Fibroblast of lung (primary cell): ENCODE results near the gene PTPN2. TPM values are rescaled to one million over a fixed set of nuclear protein-coding genes. Genes with fewer than 3 reads are reported as not detected.
A peak's percentile ranks its signal among the peaks of the same experiment; 100 is the strongest.

Experiments used
- DNase-seq, 2 donors: peaks; one replicate each; pipeline versions ENCODE4 v3.0.0 to v3.0.0-alpha.2; 2010; ENCODE audit warnings: low read depth in 2 of 2
- H2AFZ ChIP-seq: 2 replicates; pipeline ENCODE4 v1.5.1; 2012; ENCODE audit warnings: low read length, control low read depth, inconsistent platforms
- H3K27ac ChIP-seq: 2 replicates; pipeline ENCODE4 v1.5.1; 2011; ENCODE audit warnings: low read length, control low read depth; ENCODE audit not compliant: insufficient read depth
- H3K27me3 ChIP-seq: 2 replicates; pipeline ENCODE4 v1.5.1; 2011; ENCODE audit warnings: mild to moderate bottlenecking, low read length; ENCODE audit not compliant: control insufficient read depth, insufficient read depth
- H3K36me3 ChIP-seq: 2 replicates; pipeline ENCODE4 v1.5.1; 2011; ENCODE audit warnings: low read length; ENCODE audit not compliant: control insufficient read depth, insufficient read depth
- H3K4me1 ChIP-seq: 2 replicates; pipeline ENCODE4 v1.5.1; 2011; ENCODE audit warnings: low read length; ENCODE audit not compliant: control insufficient read depth, insufficient read depth; ENCODE audit errors: extremely low read depth
- H3K4me2 ChIP-seq: 2 replicates; pipeline ENCODE4 v1.5.1; 2011; ENCODE audit warnings: low read length, control low read depth; ENCODE audit not compliant: insufficient read depth; ENCODE audit errors: extremely low read depth
- H3K4me3 ChIP-seq, 4 experiments: fragments of 200-600 bp in 1 of 4; sonication (generic) in 1 of 4; replicated peaks in 1 of 4; 2 replicates each; pipeline ENCODE4 v1.5.1; 2011 to 2016; ENCODE audit warnings: low read length in 4 of 4, low read depth in 3 of 4, mild to moderate bottlenecking in 3 of 4, control low read depth in 2 of 4, inconsistent platforms in 1 of 4, mixed read lengths in 1 of 4; ENCODE audit not compliant: insufficient read depth in 1 of 4; ENCODE audit errors: control extremely low read depth in 1 of 4
- H3K79me2 ChIP-seq: 2 replicates; pipeline ENCODE4 v1.5.1; 2012; ENCODE audit warnings: mild to moderate bottlenecking, low read length, inconsistent platforms; ENCODE audit not compliant: control insufficient read depth, insufficient read depth
- H3K9ac ChIP-seq: 2 replicates; pipeline ENCODE4 v1.5.1; 2011; ENCODE audit warnings: mild to moderate bottlenecking, low read length, control low read depth; ENCODE audit not compliant: insufficient read depth
- H3K9me3 ChIP-seq: 2 replicates; pipeline ENCODE4 v1.5.1; 2012; ENCODE audit warnings: low read depth, low read length; ENCODE audit not compliant: control insufficient read depth, insufficient read depth
- H4K20me1 ChIP-seq: 2 replicates; pipeline ENCODE4 v1.5.1; 2011; ENCODE audit warnings: low read length; ENCODE audit not compliant: control insufficient read depth, insufficient read depth; ENCODE audit errors: extremely low read depth
- EZH2 ChIP-seq: IDR thresholded peaks from 2 replicates; pipeline ENCODE4 v1.5.1; 2012; ENCODE audit warnings: low read length, control low read depth, mild to moderate bottlenecking; ENCODE audit errors: missing control alignments
- polyA plus RNA-seq, 2 donors: library from polyadenylated mRNA; depleted of rRNA in 1 of 2; stranded (reverse) in 1 of 2; unstranded in 1 of 2; fragments of >200 nt; gene quantifications; 2 replicates each; pipeline ENCODE4 v1.2.1, GENCODE V29; 2011 to 2012; ENCODE audit warnings: missing spikeins in 1 of 2
- total RNA-seq: library from RNA; depleted of rRNA; stranded (reverse); fragments of >200 nt; gene quantifications from 2 replicates; pipeline ENCODE4 v1.2.1, GENCODE V29; 2014
- TF ChIP-seq, protein P1 (sequence below), 2 donors: IDR thresholded peaks in 1 of 2; conservative IDR thresholded peaks in 1 of 2; 1 replicate in 1 of 2; 2 replicates in 1 of 2; pipeline ENCODE4 v1.5.1; 2011 to 2012; ENCODE audit warnings: low read length in 2 of 2, control low read depth in 1 of 2, inconsistent platforms in 1 of 2, low read depth in 1 of 2, mild to moderate bottlenecking in 1 of 2

The PTPN2 gene
- total and polyA plus RNA-seq, 2 donors (not counting 1 experiment from before 2014, with no cell fraction given) = 23.6 to 23.7 TPM

DNA sequence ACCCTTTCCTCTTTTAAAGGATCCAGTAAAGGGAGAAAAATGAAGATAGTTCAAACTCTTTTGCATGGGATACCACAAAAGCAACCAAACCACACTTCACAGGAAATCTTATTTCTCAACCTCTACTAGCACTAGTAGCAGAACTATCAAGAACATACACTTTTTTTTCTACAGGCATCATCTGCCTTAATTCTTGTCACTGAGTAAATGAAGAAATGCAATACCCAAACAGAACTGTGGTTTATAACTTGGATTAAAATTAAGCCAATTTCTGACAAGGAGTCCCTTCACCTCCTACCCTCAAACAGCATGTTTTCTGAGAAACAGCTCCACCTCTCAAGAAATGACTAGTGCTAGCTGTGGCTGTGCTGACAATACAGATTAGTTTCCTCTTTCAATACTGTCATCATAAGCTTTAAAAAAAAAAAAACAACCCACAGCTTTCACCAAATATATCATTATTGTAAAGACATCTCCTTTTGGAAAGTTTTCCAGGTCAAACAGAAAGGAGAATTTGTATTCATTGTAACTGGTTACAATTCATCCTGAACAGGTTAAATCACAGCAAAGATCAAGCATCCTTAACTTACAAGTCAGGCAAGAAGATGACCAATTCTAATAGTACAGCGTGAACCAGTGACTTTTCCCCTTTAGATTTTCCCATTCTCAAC, 44.4 kb downstream of the PTPN2 start:
- H3K4me2 ChIP-seq = no peak overlapping the region
- peaks cover 10% of the 10 kb centered on the region for H3K4me1 ChIP-seq
- no peak for TF ChIP-seq EZH2
- TF ChIP-seq, protein P1, sequence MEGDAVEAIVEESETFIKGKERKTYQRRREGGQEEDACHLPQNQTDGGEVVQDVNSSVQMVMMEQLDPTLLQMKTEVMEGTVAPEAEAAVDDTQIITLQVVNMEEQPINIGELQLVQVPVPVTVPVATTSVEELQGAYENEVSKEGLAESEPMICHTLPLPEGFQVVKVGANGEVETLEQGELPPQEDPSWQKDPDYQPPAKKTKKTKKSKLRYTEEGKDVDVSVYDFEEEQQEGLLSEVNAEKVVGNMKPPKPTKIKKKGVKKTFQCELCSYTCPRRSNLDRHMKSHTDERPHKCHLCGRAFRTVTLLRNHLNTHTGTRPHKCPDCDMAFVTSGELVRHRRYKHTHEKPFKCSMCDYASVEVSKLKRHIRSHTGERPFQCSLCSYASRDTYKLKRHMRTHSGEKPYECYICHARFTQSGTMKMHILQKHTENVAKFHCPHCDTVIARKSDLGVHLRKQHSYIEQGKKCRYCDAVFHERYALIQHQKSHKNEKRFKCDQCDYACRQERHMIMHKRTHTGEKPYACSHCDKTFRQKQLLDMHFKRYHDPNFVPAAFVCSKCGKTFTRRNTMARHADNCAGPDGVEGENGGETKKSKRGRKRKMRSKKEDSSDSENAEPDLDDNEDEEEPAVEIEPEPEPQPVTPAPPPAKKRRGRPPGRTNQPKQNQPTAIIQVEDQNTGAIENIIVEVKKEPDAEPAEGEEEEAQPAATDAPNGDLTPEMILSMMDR (conservative IDR thresholded peaks at IDR 0.05 in 1 of 2, IDR thresholded peaks at IDR 0.05 in 1 of 2; ENCODE audit: low read depth in 1 of 2, low read length in 2 of 2) = no peak
- H4K20me1 ChIP-seq = no peaks in the 10 kb centered on the region
- H3K4me3 ChIP-seq = no peak overlapping the region
- no peak overlapping the region for H3K9ac ChIP-seq
- DNase-seq = peak in 1 of 2 donors; percentile 34
- no peaks in the 10 kb centered on the region for H3K9me3 ChIP-seq
- no peak overlapping the region for H2AFZ ChIP-seq
- H3K27me3 ChIP-seq = no peaks in the 10 kb centered on the region
- peaks cover 3% of the 10 kb centered on the region for H3K79me2 ChIP-seq
- H3K27ac ChIP-seq = peak overlapping the region; percentile 49
- H3K36me3 ChIP-seq = no peaks in the 10 kb centered on the region

DNA sequence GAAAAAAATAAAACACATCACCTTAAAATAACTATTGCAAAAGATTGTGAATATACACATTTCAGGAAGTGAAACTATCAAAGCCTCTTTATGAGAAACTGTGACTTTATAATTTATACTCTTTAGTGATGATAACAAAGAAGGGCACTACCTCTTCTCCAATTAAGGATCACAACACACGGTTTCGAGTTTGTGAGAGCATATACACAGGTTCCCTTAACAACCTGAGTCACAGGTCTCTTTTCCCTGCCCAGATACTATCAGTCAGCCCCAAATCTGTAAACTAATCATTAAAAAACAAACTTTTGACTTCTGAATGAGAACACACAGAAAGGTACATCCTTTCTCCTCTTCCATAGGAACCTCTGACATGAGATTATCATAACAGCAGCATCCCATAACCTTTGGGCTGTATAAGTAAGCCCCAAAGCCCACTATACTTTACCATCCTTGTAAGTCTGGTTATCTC, 44.9 kb downstream of the PTPN2 start:
- peak overlapping the region; percentile 49 for H3K27ac ChIP-seq
- no peak overlapping the region for H3K4me2 ChIP-seq
- H4K20me1 ChIP-seq = no peaks in the 10 kb centered on the region
- no peaks in the 10 kb centered on the region for H3K9me3 ChIP-seq
- peaks cover 3% of the 10 kb centered on the region for H3K79me2 ChIP-seq
- DNase-seq = no peak
- peaks cover 10% of the 10 kb centered on the region for H3K4me1 ChIP-seq
- no peaks in the 10 kb centered on the region for H3K36me3 ChIP-seq
- TF ChIP-seq, protein P1 (conservative IDR thresholded peaks at IDR 0.05 in 1 of 2, IDR thresholded peaks at IDR 0.05 in 1 of 2; ENCODE audit: low read depth in 1 of 2, low read length in 2 of 2) = no peak
- no peak for TF ChIP-seq EZH2
- no peak overlapping the region for H2AFZ ChIP-seq
- H3K4me3 ChIP-seq = no peak overlapping the region
- H3K9ac ChIP-seq = no peak overlapping the region
- no peaks in the 10 kb centered on the region for H3K27me3 ChIP-seq

DNA sequence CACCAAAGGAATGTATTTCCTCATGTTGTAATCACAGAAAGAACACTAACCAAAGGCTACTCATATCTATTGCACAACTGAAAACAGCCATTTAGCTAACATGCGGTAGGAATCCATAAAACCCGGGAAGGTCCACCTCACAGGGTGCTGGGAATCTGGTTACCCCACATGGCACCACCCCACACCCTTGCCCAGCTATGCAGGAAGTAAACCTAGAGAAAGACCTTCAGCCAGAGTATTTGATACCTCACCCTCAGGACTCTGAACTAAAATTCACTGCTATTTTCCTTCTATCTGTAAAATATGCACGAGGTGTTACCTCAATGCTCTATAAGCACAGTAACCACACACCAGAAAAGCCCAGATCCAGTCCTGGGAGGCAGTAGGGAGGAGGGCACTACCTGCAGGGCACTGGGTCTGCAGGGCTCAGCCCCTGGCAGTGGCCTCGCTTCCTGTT, 45.8 kb downstream of the PTPN2 start:
- Histone ChIP-seq H3K9ac (peak overlapping the region; percentile 9), H3K27ac (peak overlapping the region; percentile 87), H3K27me3 (no peaks in the 10 kb centered on the region), H3K36me3 (no peaks in the 10 kb centered on the region), H4K20me1 (no peaks in the 10 kb centered on the region), H3K9me3 (no peaks in the 10 kb centered on the region), H3K79me2 (peaks cover 3% of the 10 kb centered on the region), H3K4me3 (peak overlapping the region in 1 of 4 experiments; percentile 31), H3K4me1 (peaks cover 10% of the 10 kb centered on the region), H2AFZ (peak overlapping the region; percentile 6), H3K4me2 (peak overlapping the region; percentile 68)
- TF ChIP-seq, protein P1 (conservative IDR thresholded peaks at IDR 0.05 in 1 of 2, IDR thresholded peaks at IDR 0.05 in 1 of 2; ENCODE audit: low read depth in 1 of 2, low read length in 2 of 2) = no peak
- TF ChIP-seq EZH2 = no peak
- DNase-seq = peak; percentile 88 to 92
